Subcutaneous adipose tissue (tissue), 4 donors: ENCODE measurements around the gene LSM6. TPM values are rescaled to one million over a fixed set of nuclear protein-coding genes. Genes with fewer than 3 reads are reported as not detected.

Experiments used
- total RNA-seq, 4 donors: library from RNA; depleted of rRNA; stranded (reverse); fragments of >200 nt; gene quantifications; one replicate each; pipeline ENCODE4 v1.1.0, GENCODE V29; 2016
- TF ChIP-seq, protein P1 (sequence below): fragments of 450-650 bp; IDR thresholded peaks from one replicate; pipeline ENCODE4 v1.5.1; 2016; ENCODE audit warnings: low read depth, mild to moderate bottlenecking, control low read depth, antibody characterized with exemption, moderate library complexity

The LSM6 gene
- total RNA-seq, 4 donors from 2014 or later, result 46.7 to 59.7 (median 49.7) TPM

DNA sequence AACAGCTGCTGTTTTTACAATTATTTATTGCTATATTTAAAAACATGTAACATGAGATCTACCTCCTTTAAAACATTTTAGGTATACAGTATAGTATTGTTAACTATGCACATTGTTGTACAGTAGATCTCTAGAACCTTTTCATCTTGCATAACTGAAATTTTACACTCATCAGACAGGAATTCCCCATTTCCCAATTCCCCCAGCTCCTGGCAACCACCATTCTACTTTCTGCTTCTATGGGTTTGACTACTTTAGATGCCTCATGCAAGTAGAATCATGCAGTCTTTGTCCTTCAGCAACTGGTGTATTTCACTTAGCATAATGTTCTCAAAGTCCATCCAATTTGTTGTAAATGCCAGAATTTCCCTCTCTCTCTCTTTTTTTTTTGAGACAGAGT lies 9.7 kb upstream of the LSM6 start:
- TF ChIP-seq, protein P1, sequence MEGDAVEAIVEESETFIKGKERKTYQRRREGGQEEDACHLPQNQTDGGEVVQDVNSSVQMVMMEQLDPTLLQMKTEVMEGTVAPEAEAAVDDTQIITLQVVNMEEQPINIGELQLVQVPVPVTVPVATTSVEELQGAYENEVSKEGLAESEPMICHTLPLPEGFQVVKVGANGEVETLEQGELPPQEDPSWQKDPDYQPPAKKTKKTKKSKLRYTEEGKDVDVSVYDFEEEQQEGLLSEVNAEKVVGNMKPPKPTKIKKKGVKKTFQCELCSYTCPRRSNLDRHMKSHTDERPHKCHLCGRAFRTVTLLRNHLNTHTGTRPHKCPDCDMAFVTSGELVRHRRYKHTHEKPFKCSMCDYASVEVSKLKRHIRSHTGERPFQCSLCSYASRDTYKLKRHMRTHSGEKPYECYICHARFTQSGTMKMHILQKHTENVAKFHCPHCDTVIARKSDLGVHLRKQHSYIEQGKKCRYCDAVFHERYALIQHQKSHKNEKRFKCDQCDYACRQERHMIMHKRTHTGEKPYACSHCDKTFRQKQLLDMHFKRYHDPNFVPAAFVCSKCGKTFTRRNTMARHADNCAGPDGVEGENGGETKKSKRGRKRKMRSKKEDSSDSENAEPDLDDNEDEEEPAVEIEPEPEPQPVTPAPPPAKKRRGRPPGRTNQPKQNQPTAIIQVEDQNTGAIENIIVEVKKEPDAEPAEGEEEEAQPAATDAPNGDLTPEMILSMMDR, result no peak

- TF ChIP-seq, protein P1, result no peak
Observed at GRCh38 chr4:146170149-146170548, 5.4 kb upstream of the LSM6 start.

- TF ChIP-seq, protein P1, result no peak
Observed at GRCh38 chr4:146176891-146177290, 1.4 kb downstream of the LSM6 start.

DNA sequence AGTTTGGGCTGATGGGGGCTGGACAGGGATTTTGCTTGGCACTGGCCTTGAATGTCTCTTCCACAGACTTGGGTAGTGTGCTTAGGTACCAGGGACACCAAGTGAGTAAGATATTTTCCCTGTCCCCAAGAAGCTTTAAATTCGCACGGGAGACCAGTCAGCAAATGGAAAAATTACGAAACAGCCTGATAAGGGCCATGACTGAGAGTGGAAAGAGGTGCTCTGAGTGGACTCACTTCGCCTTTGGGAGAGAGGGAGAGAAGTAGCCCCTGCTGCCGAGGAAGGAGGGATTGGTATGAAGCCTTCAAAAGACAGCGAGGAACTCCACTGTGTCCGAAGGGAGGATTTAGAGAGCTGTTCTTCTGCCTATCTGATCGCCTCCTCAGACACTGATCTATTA lies 2.6 kb downstream of the LSM6 start:
- TF ChIP-seq, protein P1, result no peak

- TF ChIP-seq, protein P1, result no peak
Observed at GRCh38 chr4:146179784-146180370, 4.4 kb downstream of the LSM6 start.

- TF ChIP-seq, protein P1, result no peak
Observed at GRCh38 chr4:146182443-146182842, 6.9 kb downstream of the LSM6 start.

DNA sequence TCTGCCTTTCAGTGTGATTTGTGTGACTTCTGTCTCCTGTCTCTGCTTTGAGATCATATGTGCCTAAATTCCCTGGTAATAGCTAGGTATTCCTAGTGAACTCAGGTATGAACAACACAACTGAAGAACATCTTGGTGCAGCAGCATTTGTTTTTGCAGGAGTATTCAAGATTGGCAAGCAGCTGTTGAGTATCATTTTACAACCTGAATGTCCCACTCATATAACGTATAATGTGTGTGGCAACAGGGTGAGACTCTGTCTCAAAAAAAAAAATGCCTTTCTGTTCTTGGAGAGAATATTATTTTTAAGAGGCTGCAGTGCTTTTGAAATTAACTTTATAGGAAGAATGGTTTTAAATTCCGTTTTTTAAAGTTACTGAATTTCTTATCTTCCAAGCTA lies 7.7 kb downstream of the LSM6 start:
- TF ChIP-seq, protein P1, result no peak
